MCF 10A (cell line): ENCODE data around the gene CR2. TPM values are rescaled to one million over a fixed set of nuclear protein-coding genes. Genes with fewer than 3 reads are reported as not detected.

ENCODE experiments used
- BruUV-seq: library from RNA; stranded (reverse); fragments of 400-500 nt; replicated peaks from 2 replicates; lab custom pipeline; 2021; lab: Mats Ljungman, UMichigan
- CTCF ChIA-PET: fragments of 300-600 bp; sonication (Branson Sonifier 250); formaldehyde crosslinking; extraction: SDS; loops from one replicate; lab custom pipeline; 2021; ENCODE audit warnings: antibody characterized with exemption, inconsistent platforms; lab: Yijun Ruan, JAX
- POLR2A ChIA-PET: fragments of 300-600, 350-650 bp; sonication (Branson Sonifier 250); formaldehyde crosslinking; extraction: SDS; loops from one replicate; lab custom pipeline; 2020; ENCODE audit warnings: antibody characterized with exemption, inconsistent platforms; lab: Yijun Ruan, JAX
- DNase-seq: peaks from one replicate; pipeline ENCODE4 v3.0.0-alpha.2; 2018; ENCODE audit not compliant: unreplicated experiment
- H3K27ac Mint-ChIP-seq: one replicate; pipeline ENCODE4 v1.8.0; 2022; ENCODE audit warnings: mild to moderate bottlenecking, low read depth, mixed read lengths; ENCODE audit not compliant: unreplicated experiment
- H3K27me3 Mint-ChIP-seq: one replicate; pipeline ENCODE4 v1.8.0; 2022; ENCODE audit warnings: mixed read lengths; ENCODE audit not compliant: insufficient read depth, unreplicated experiment
- H3K36me3 Mint-ChIP-seq: one replicate; pipeline ENCODE4 v1.8.0; 2022; ENCODE audit warnings: mild to moderate bottlenecking, moderate library complexity, mixed read lengths; ENCODE audit not compliant: insufficient read depth, unreplicated experiment
- H3K4me1 Mint-ChIP-seq: one replicate; pipeline ENCODE4 v1.8.0; 2022; ENCODE audit warnings: mixed read lengths; ENCODE audit not compliant: insufficient read depth, unreplicated experiment
- H3K4me3 Mint-ChIP-seq: one replicate; pipeline ENCODE4 v1.8.0; 2022; ENCODE audit warnings: mild to moderate bottlenecking, moderate library complexity, mixed read lengths; ENCODE audit not compliant: unreplicated experiment
- H3K9me3 Mint-ChIP-seq: one replicate; pipeline ENCODE4 v1.8.0; 2022; ENCODE audit warnings: mixed read lengths; ENCODE audit not compliant: unreplicated experiment
- CTCF ChIP-seq: fragments of 200-600 bp; IDR thresholded peaks from one replicate; pipeline ENCODE4 v1.8.0; 2022; ENCODE audit warnings: antibody characterized with exemption, mild to moderate bottlenecking; ENCODE audit not compliant: unreplicated experiment
- intact Hi-C: fragments of 100-400 bp; cut with micrococcal nuclease; formaldehyde crosslinking; loops from 2 replicates; pipeline ENCODE4 v1.14.1; 2022
- total RNA-seq: library from RNA; stranded (reverse); gene quantifications from 2 replicates; pipeline ENCODE4 v1.2.3, GENCODE V29; 2022

Gene CR2
- total RNA-seq, 1 experiment from 2014 or later = not detected

- TF ChIP-seq CTCF = no peak
- CTCF ChIA-PET = interaction anchor here (0.6 to 5.4 kb wide), 12 partner anchors 15 to 324 kb away, joined by 3 to 221 read pairs (median 4); partner anchors contain the start of gene C4BPB
- H3K36me3 Mint-ChIP-seq = no peaks in the 10 kb centered on the region
- POLR2A ChIA-PET = interaction anchor here (0.7 to 1.3 kb wide), 8 partner anchors 98 to 358 kb away, joined by 3 to 6 read pairs (median 3); no protein-coding TSS in a partner anchor
- peaks cover 5% of the 10 kb centered on the region for H3K4me1 Mint-ChIP-seq
- peak; percentile 77 for DNase-seq
- no TSS peak for BruUV-seq
- intact Hi-C loops = loop anchor here (5.0 to 10.0 kb wide), 2 partner anchors 265 to 493 kb away; no protein-coding TSS in a partner anchor
- no peaks in the 10 kb centered on the region for H3K27me3 Mint-ChIP-seq
- no peaks in the 10 kb centered on the region for H3K9me3 Mint-ChIP-seq
- H3K27ac Mint-ChIP-seq = no peak overlapping the region
- no peak overlapping the region for H3K4me3 Mint-ChIP-seq
These were observed 46.4 kb upstream of the CR2 start for GRCh38 chr1:207407655-207408260.

GRCh38 chr1:207412845-207413244 lies 41.3 kb upstream of the CR2 start:
- Mint-ChIP-seq H3K36me3 (no peaks in the 10 kb centered on the region), H3K27me3 (peaks cover 13% of the 10 kb centered on the region), H3K9me3 (no peaks in the 10 kb centered on the region), H3K4me3 (no peak overlapping the region), H3K4me1 (peaks cover 5% of the 10 kb centered on the region), H3K27ac (no peak overlapping the region)
- DNase-seq = no peak
- BruUV-seq = no TSS peak
- CTCF ChIA-PET = interaction anchor here (0.5 to 1.9 kb wide), 9 partner anchors 8 to 779 kb away, joined by 3 to 8 read pairs (median 4); no protein-coding TSS in a partner anchor
- POLR2A ChIA-PET = no interaction called here
- intact Hi-C loops = no loop called here
- no peak for TF ChIP-seq CTCF

GRCh38 chr1:207414606-207415108 lies 39.5 kb upstream of the CR2 start:
- CTCF ChIA-PET = interaction anchor here (1.8 to 2.0 kb wide), 2 partner anchors 9 to 330 kb away, joined by 8 to 17 read pairs; no protein-coding TSS in a partner anchor
- intact Hi-C loops = no loop called here
- BruUV-seq = no TSS peak
- POLR2A ChIA-PET = no interaction called here
- Mint-ChIP-seq H3K27me3 (peaks cover 31% of the 10 kb centered on the region), H3K36me3 (no peaks in the 10 kb centered on the region), H3K27ac (no peak overlapping the region), H3K9me3 (no peaks in the 10 kb centered on the region), H3K4me1 (no peaks in the 10 kb centered on the region), H3K4me3 (no peak overlapping the region)
- no peak for DNase-seq
- no peak for TF ChIP-seq CTCF

GRCh38 chr1:207417076-207417475 lies 37.1 kb upstream of the CR2 start:
- H3K9me3 Mint-ChIP-seq = no peaks in the 10 kb centered on the region
- H3K4me3 Mint-ChIP-seq = no peak overlapping the region
- H3K4me1 Mint-ChIP-seq = no peaks in the 10 kb centered on the region
- ChIA-PET POLR2A (interaction anchor here (1.1 kb wide), 1 partner anchor 29 kb away, joined by 4 read pairs; no protein-coding TSS in a partner anchor), CTCF (interaction anchor here (0.6 to 2.8 kb wide), 8 partner anchors 12 to 484 kb away, joined by 3 to 16 read pairs (median 3); no protein-coding TSS in a partner anchor)
- no peak for TF ChIP-seq CTCF
- intact Hi-C loops = no loop called here
- H3K27me3 Mint-ChIP-seq = peaks cover 42% of the 10 kb centered on the region
- H3K36me3 Mint-ChIP-seq = no peaks in the 10 kb centered on the region
- BruUV-seq = no TSS peak
- no peak for DNase-seq
- no peak overlapping the region for H3K27ac Mint-ChIP-seq
